GM12878 (cell line): ENCODE results near the gene INVS.

Experiments
- YY1 ChIP-seq: IDR thresholded peaks from 2 replicates; pipeline ENCODE4 v1.6.1; 2011; ENCODE audit warnings: low read depth, mild to moderate bottlenecking, low read length
- ZNF274 ChIP-seq: IDR thresholded peaks from one replicate; pipeline ENCODE4 v1.8.0; 2011; ENCODE audit not compliant: insufficient read length, insufficient read depth

DNA sequence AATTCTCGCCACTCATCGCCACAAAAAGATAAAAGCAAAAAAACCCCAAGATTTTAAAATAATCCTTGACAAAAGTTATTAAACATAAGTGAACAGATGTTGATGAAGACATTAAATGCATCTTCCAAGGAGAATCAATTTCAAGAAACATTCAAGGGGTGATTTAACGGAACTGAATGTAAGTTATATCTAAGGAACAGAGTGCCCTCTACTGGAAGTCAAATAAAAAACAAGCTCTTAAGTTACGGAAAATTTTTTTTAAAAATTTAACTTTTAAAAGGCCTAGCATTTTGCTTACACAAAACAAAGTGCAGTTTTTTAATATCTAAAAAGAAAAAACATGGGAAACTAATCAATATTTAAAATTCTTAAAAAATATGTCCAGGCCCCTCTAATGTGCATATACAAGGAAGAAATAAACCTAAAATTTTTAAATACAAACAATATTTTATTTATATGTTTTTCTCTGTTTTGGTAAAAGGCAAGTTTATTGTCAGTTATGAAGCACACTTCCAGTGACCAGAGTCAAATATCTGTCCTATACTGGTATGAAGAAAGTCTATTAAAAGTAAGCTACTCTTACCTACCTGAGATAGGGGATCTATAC, 225.7 kb downstream of the INVS start:
- no peak for TF ChIP-seq ZNF274
- no peak for TF ChIP-seq YY1
